Measurements from ENCODE around the gene MALT1.

MALT1 gene

GRCh38 chr18:58694221-58694620, 23.0 kb downstream of the MALT1 start:
- no peak for DNase-seq

- no peak for DNase-seq
Observed at GRCh38 chr18:58694720-58695468, 23.6 kb downstream of the MALT1 start.

GRCh38 chr18:58695772-58696171, 24.5 kb downstream of the MALT1 start:
- no peak for DNase-seq

- no peak for DNase-seq
Observed at GRCh38 chr18:58697146-58697545, 25.9 kb downstream of the MALT1 start.

- DNase-seq: no peak
Observed at GRCh38 chr18:58698701-58699193, 27.5 kb downstream of the MALT1 start.

- DNase-seq: no peak
Observed at GRCh38 chr18:58699551-58699950, 28.3 kb downstream of the MALT1 start.

GRCh38 chr18:58700209-58700608, 28.9 kb downstream of the MALT1 start:
- DNase-seq: no peak

- no peak for DNase-seq
Observed at GRCh38 chr18:58712930-58713329, 41.7 kb downstream of the MALT1 start.

- no peak for DNase-seq
Observed at GRCh38 chr18:58714259-58714658, 43.0 kb downstream of the MALT1 start.

GRCh38 chr18:58714821-58715220, 43.6 kb downstream of the MALT1 start:
- no peak for DNase-seq

GRCh38 chr18:58715540-58715939, 44.3 kb downstream of the MALT1 start:
- no peak for DNase-seq

- DNase-seq: no peak
Observed at GRCh38 chr18:58716060-58716756, 44.9 kb downstream of the MALT1 start.

- no peak for DNase-seq
Observed at GRCh38 chr18:58721566-58722239, 50.4 kb downstream of the MALT1 start.

- DNase-seq: no peak
Observed at GRCh38 chr18:58723810-58724602, 52.7 kb downstream of the MALT1 start.

- no peak for DNase-seq
Observed at GRCh38 chr18:58726671-58727070, 55.4 kb downstream of the MALT1 start.

GRCh38 chr18:58727776-58728500, 56.7 kb downstream of the MALT1 start:
- no peak for DNase-seq

GRCh38 chr18:58728719-58729118, 57.5 kb downstream of the MALT1 start:
- DNase-seq: no peak

- no peak for DNase-seq
Observed at GRCh38 chr18:58730618-58731017, 59.4 kb downstream of the MALT1 start.

GRCh38 chr18:58732471-58732870, 61.2 kb downstream of the MALT1 start:
- no peak for DNase-seq

- no peak for DNase-seq
Observed at GRCh38 chr18:58733866-58734265, 62.6 kb downstream of the MALT1 start.

GRCh38 chr18:58738322-58738721, 67.1 kb downstream of the MALT1 start:
- no peak for DNase-seq

- no peak for DNase-seq
Observed at GRCh38 chr18:58745914-58746313, 74.6 kb downstream of the MALT1 start.
